Measurements from ENCODE around the gene PRRT3.
"Not testable (repeated sequence)": the region's sequence is repeated elsewhere in the genome, so short reads cannot be mapped to it uniquely, and the experiment has no call there.

PRRT3 gene

GRCh38 chr3:9899289-9899791 is 52.9 kb downstream of the PRRT3 start:
- no peak for DNase-seq (ENCODE audit: low read depth in 2 of 2)

- DNase-seq (ENCODE audit: low read depth in 2 of 2): no peak
These were observed 53.6 kb downstream of the PRRT3 start for GRCh38 chr3:9898467-9899241.

GRCh38 chr3:9897408-9898372 is 54.5 kb downstream of the PRRT3 start:
- DNase-seq (ENCODE audit: low read depth in 2 of 2): no peak

GRCh38 chr3:9896755-9897407 is 55.3 kb downstream of the PRRT3 start:
- DNase-seq (ENCODE audit: low read depth in 2 of 2): not testable (repeated sequence)

- DNase-seq (ENCODE audit: low read depth in 2 of 2): not testable (repeated sequence)
These were observed 56.5 kb downstream of the PRRT3 start for GRCh38 chr3:9895715-9896114.

All from activated CD4-positive, alpha-beta T cell treated with anti-CD3 and anti-CD28 coated beads for 24 hours (primary cell).